HCT116 (cell line): ENCODE results near the gene SMYD3. TPM values are rescaled to one million over a fixed set of nuclear protein-coding genes. Genes with fewer than 3 reads are reported as not detected.

ENCODE experiments used
- ATAC-seq: fragments of 200-7000 bp; cut with Tn5 transposase; 2 replicates; pipeline ENCODE4 v1.9.1; 2020; ENCODE audit warnings: mild to moderate bottlenecking, moderate library complexity
- BruUV-seq: library from RNA; stranded (reverse); fragments of 400-500 nt; replicated peaks from 2 replicates; lab custom pipeline; 2021; lab: Mats Ljungman, UMichigan
- CTCF ChIA-PET: fragments of 300-600 bp; sonication (Branson Sonifier 250); formaldehyde crosslinking; loops from one replicate; lab custom pipeline; 2021; ENCODE audit warnings: antibody characterized with exemption; lab: Charles Lee
- POLR2A ChIA-PET: fragments of 300-600, 350-600 bp; sonication (Branson Sonifier 250); formaldehyde crosslinking; loops from one replicate; lab custom pipeline; 2021; ENCODE audit warnings: antibody characterized with exemption; lab: Charles Lee
- RAD21 ChIA-PET, 2 experiments: fragments of 300-600 bp; sonication (Branson Sonifier 250); formaldehyde crosslinking; loops; one replicate each; lab custom pipeline; 2023; ENCODE audit warnings: low total read pairs in 2 of 2; ENCODE audit not compliant: uncharacterized antibody in 2 of 2, unreplicated experiment in 2 of 2, low non-redundant PET in 1 of 2; lab: Charles Lee
- DNase-seq: peaks from one replicate; pipeline ENCODE4 v3.0.0-alpha.2; 2010; ENCODE audit warnings: low read depth, low spot score
- H2AFZ ChIP-seq: fragments of 200-600 bp; shearing (Covaris generic), sonication (generic); 2 replicates; pipeline ENCODE4 v1.6.1; 2017; ENCODE audit warnings: low read depth, mixed run types, mixed read lengths, antibody characterized with exemption, low read length; ENCODE audit not compliant: poor library complexity, severe bottlenecking
- H3K27ac ChIP-seq: 2 replicates; pipeline ENCODE4 v1.5.1; 2012; ENCODE audit warnings: low read depth, low read length
- H3K27me3 ChIP-seq: fragments of 200-600 bp; sonication (generic); 2 replicates; pipeline ENCODE4 v1.6.1; 2016; ENCODE audit warnings: mixed run types, low read length, mixed read lengths; ENCODE audit not compliant: insufficient read depth
- H3K36me3 ChIP-seq, 2 experiments: fragments of 200-500 bp in 1 of 2; fragments of 200-600 bp in 1 of 2; sonication (Bioruptor generic) in 1 of 2; sonication (generic) in 1 of 2; 2 replicates each; pipeline versions ENCODE4 v1.5.1 to v1.6.1; 2014 to 2016; ENCODE audit warnings: low read length in 2 of 2, inconsistent platforms in 1 of 2, mixed read lengths in 1 of 2, mixed run types in 1 of 2; ENCODE audit not compliant: insufficient read depth in 2 of 2, control insufficient read depth in 1 of 2
- H3K4me1 ChIP-seq, 2 experiments: fragments of 200-600 bp in 1 of 2; sonication (generic) in 1 of 2; 2 replicates each; pipeline versions ENCODE4 v1.5.1 to v1.6.1; 2012 to 2017; ENCODE audit warnings: low read length in 2 of 2, inconsistent platforms in 1 of 2, mild to moderate bottlenecking in 1 of 2, mixed read lengths in 1 of 2, mixed run types in 1 of 2, moderate library complexity in 1 of 2; ENCODE audit not compliant: insufficient read depth in 2 of 2, control insufficient read depth in 1 of 2
- H3K4me2 ChIP-seq: fragments of 200-600 bp; sonication (generic); 2 replicates; pipeline ENCODE4 v1.6.1; 2017; ENCODE audit warnings: mixed run types, low read length, mixed read lengths
- H3K4me3 ChIP-seq, 2 experiments: fragments of 200-600 bp in 1 of 2; sonication (generic) in 1 of 2; replicated peaks in 1 of 2; 2 replicates each; pipeline ENCODE4 v1.5.1; 2011 to 2016; ENCODE audit warnings: low read length in 2 of 2, control low read depth in 1 of 2, low read depth in 1 of 2, mild to moderate bottlenecking in 1 of 2, mixed read lengths in 1 of 2, mixed run types in 1 of 2
- H3K79me2 ChIP-seq: fragments of 200-600 bp; sonication (generic); 2 replicates; pipeline ENCODE4 v1.6.1; 2017; ENCODE audit warnings: mild to moderate bottlenecking, mixed run types, low read length, moderate library complexity, mixed read lengths; ENCODE audit not compliant: insufficient read depth
- H3K9ac ChIP-seq: fragments of 200-600 bp; sonication (generic); 2 replicates; pipeline ENCODE4 v1.6.1; 2016; ENCODE audit warnings: low read length, mixed read lengths
- H3K9me2 ChIP-seq: fragments of 200-600 bp; sonication (generic), shearing (Covaris generic); 2 replicates; pipeline ENCODE4 v1.6.1; 2017; ENCODE audit warnings: mixed run types, mild to moderate bottlenecking, moderate library complexity; ENCODE audit not compliant: insufficient read depth
- H3K9me3 ChIP-seq, 2 experiments: fragments of 200-500 bp in 1 of 2; fragments of 200-600 bp in 1 of 2; sonication (Bioruptor generic) in 1 of 2; sonication (generic) in 1 of 2; 2 replicates each; pipeline ENCODE4 v1.6.1; 2014 to 2017; ENCODE audit warnings: low read length in 2 of 2, mixed read lengths in 2 of 2, inconsistent platforms in 1 of 2, low read depth in 1 of 2, mild to moderate bottlenecking in 1 of 2, mixed run types in 1 of 2, moderate library complexity in 1 of 2; ENCODE audit not compliant: control insufficient read depth in 1 of 2, insufficient read depth in 1 of 2
- H4K20me1 ChIP-seq: fragments of 200-600 bp; sonication (generic), shearing (Covaris generic); 2 replicates; pipeline ENCODE4 v1.6.1; 2017; ENCODE audit warnings: mixed run types, mild to moderate bottlenecking, moderate library complexity; ENCODE audit not compliant: insufficient read depth
- ATF3 ChIP-seq: IDR thresholded peaks from 2 replicates; pipeline ENCODE4 v1.6.1; 2012
- EGR1 ChIP-seq: IDR thresholded peaks from 2 replicates; pipeline ENCODE4 v1.6.1; 2012; ENCODE audit warnings: low read depth
- ELF1 ChIP-seq: IDR thresholded peaks from 2 replicates; pipeline ENCODE4 v1.6.1; 2012; ENCODE audit warnings: low read depth, borderline replicate concordance
- EZH2 ChIP-seq: fragments of 200-600 bp; sonication (generic); IDR thresholded peaks from 2 replicates; pipeline ENCODE4 v1.6.1; 2017; ENCODE audit warnings: antibody characterized with exemption, mixed run types
- EZH2phosphoT487 ChIP-seq: fragments of 200-600 bp; IDR thresholded peaks from 2 replicates; pipeline ENCODE4 v1.6.1; 2018; ENCODE audit warnings: antibody characterized with exemption, borderline replicate concordance
- MAX ChIP-seq: IDR thresholded peaks from 2 replicates; pipeline ENCODE4 v1.6.1; 2012
- SIN3A ChIP-seq: IDR thresholded peaks from 2 replicates; pipeline ENCODE4 v1.6.1; 2012; ENCODE audit warnings: low read depth
- TCF7L2 ChIP-seq: IDR thresholded peaks from 2 replicates; pipeline ENCODE4 v1.7.0; 2011; ENCODE audit warnings: borderline replicate concordance, inconsistent platforms; ENCODE audit not compliant: insufficient read depth, insufficient read length; ENCODE audit errors: extremely low read depth
- ZBTB33 ChIP-seq: IDR thresholded peaks from 2 replicates; pipeline ENCODE4 v1.6.1; 2011; ENCODE audit warnings: mild to moderate bottlenecking, low read length, moderate library complexity; ENCODE audit not compliant: insufficient replicate concordance; ENCODE audit errors: extremely low read depth
- ZFX ChIP-seq: fragments of 450-650 bp; IDR thresholded peaks from 2 replicates; pipeline ENCODE4 v1.6.1; 2017
- ZNF274 ChIP-seq: fragments of 200-500 bp; sonication (Bioruptor generic); IDR thresholded peaks from 2 replicates; pipeline ENCODE4 v1.6.1; 2014; ENCODE audit warnings: mild to moderate bottlenecking, low read depth, low read length, inconsistent platforms
- intact Hi-C: fragments of 100-400 bp; cut with micrococcal nuclease; formaldehyde crosslinking; loops from 2 replicates; pipeline ENCODE4 v1.10.0; 2022
- total RNA-seq: library from RNA; stranded (reverse); gene quantifications from one replicate; pipeline ENCODE4 v1.2.1, GENCODE V29; 2021; ENCODE audit not compliant: unreplicated experiment
- TF ChIP-seq, protein P1 (sequence below): IDR thresholded peaks from 2 replicates; pipeline ENCODE4 v1.6.1; 2012; ENCODE audit warnings: low read depth

Gene SMYD3
- total RNA-seq, 1 experiment from 2014 or later: 33.6 TPM

DNA sequence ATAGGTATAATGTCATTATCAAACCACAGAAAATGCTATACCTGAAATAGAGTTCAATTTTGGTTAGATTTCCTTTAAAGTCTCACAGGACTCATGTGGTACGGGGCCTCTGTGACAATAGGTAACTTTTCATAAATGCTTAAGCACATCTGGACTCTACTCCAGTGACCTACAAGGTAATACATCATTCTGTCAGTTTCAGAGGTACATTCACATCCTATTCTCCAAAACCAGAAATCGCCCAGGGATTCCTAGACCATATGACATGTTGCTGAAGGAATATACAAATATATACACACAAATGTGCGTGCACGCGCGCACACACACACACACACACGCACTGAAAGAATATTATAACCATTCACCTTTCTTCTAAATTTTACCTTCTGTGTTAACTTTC lies 311.8 kb downstream of the SMYD3 start (continued):
- TF ChIP-seq TCF7L2: no peak
- TF ChIP-seq SIN3A: no peak
- no peak for TF ChIP-seq MAX
- TF ChIP-seq EGR1: no peak

- intact Hi-C loops: no loop called here
- CTCF ChIA-PET: no interaction called here
- H3K79me2 ChIP-seq: no peaks in the 10 kb centered on the region
- TF ChIP-seq ZBTB33 (no peak), SIN3A (no peak)
- H3K27me3 ChIP-seq: no peaks in the 10 kb centered on the region
- H3K9ac ChIP-seq: no peak overlapping the region
- BruUV-seq: no TSS peak
- H3K36me3 ChIP-seq: no peaks in the 10 kb centered on the region
- no peaks in the 10 kb centered on the region for H4K20me1 ChIP-seq
- H3K4me1 ChIP-seq: no peaks in the 10 kb centered on the region
- DNase-seq (no peak), ATAC-seq (no peak)
- H3K4me2 ChIP-seq: no peak overlapping the region
- H2AFZ ChIP-seq: no peak overlapping the region
- H3K9me2 ChIP-seq: no peaks in the 10 kb centered on the region
- RAD21 ChIA-PET: no interaction called here
- H3K27ac ChIP-seq: no peak overlapping the region
- no peaks in the 10 kb centered on the region for H3K9me3 ChIP-seq
- POLR2A ChIA-PET: no interaction called here
- H3K4me3 ChIP-seq: no peak overlapping the region
Measured at GRCh38 chr1:246193537-246193936, 313.5 kb downstream of the SMYD3 start.

- ChIA-PET RAD21 (no interaction called here), POLR2A (no interaction called here), CTCF (no interaction called here)
- Histone ChIP-seq H3K27ac (no peak overlapping the region), H3K9me2 (no peaks in the 10 kb centered on the region), H2AFZ (no peak overlapping the region), H3K36me3 (no peaks in the 10 kb centered on the region), H3K27me3 (no peaks in the 10 kb centered on the region), H3K79me2 (no peaks in the 10 kb centered on the region), H3K9ac (no peak overlapping the region), H3K4me3 (no peak overlapping the region), H3K4me1 (no peaks in the 10 kb centered on the region), H3K9me3 (no peaks in the 10 kb centered on the region), H3K4me2 (no peak overlapping the region), H4K20me1 (no peaks in the 10 kb centered on the region)
- no peak for DNase-seq
- ATAC-seq: no peak
- intact Hi-C loops: no loop called here
- BruUV-seq: no TSS peak
- TF ChIP-seq ELF1 (no peak), ZFX (no peak), ATF3 (no peak), ZNF274 (no peak), EZH2 (no peak), TCF7L2 (no peak), EZH2phosphoT487 (no peak), MAX (no peak)
- TF ChIP-seq, protein P1, sequence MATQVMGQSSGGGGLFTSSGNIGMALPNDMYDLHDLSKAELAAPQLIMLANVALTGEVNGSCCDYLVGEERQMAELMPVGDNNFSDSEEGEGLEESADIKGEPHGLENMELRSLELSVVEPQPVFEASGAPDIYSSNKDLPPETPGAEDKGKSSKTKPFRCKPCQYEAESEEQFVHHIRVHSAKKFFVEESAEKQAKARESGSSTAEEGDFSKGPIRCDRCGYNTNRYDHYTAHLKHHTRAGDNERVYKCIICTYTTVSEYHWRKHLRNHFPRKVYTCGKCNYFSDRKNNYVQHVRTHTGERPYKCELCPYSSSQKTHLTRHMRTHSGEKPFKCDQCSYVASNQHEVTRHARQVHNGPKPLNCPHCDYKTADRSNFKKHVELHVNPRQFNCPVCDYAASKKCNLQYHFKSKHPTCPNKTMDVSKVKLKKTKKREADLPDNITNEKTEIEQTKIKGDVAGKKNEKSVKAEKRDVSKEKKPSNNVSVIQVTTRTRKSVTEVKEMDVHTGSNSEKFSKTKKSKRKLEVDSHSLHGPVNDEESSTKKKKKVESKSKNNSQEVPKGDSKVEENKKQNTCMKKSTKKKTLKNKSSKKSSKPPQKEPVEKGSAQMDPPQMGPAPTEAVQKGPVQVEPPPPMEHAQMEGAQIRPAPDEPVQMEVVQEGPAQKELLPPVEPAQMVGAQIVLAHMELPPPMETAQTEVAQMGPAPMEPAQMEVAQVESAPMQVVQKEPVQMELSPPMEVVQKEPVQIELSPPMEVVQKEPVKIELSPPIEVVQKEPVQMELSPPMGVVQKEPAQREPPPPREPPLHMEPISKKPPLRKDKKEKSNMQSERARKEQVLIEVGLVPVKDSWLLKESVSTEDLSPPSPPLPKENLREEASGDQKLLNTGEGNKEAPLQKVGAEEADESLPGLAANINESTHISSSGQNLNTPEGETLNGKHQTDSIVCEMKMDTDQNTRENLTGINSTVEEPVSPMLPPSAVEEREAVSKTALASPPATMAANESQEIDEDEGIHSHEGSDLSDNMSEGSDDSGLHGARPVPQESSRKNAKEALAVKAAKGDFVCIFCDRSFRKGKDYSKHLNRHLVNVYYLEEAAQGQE: no peak
Measured at GRCh38 chr1:246189126-246189525, 318.0 kb downstream of the SMYD3 start.
